ENCODE results near the gene NMRK2.

DNA sequence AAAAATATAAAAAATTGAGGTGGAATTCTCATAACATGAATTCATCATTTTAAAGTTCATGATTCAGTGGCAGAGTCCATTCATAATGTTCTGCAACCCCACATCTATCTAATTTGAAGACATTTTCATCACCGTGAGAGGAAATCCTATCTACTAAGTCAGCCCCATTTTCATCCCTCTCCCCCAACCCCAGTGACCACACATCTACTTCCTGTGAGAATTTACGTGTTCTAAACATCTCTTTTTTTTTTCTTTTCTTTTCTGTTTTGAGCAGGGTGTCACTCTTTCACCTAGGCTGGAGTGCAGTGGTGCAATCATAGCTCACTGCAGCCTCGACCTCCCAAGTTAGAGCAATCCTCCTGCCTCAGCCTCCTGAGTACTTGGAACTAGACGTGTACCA, 34.9 kb upstream of the NMRK2 start:
- TF ChIP-seq, protein P1, sequence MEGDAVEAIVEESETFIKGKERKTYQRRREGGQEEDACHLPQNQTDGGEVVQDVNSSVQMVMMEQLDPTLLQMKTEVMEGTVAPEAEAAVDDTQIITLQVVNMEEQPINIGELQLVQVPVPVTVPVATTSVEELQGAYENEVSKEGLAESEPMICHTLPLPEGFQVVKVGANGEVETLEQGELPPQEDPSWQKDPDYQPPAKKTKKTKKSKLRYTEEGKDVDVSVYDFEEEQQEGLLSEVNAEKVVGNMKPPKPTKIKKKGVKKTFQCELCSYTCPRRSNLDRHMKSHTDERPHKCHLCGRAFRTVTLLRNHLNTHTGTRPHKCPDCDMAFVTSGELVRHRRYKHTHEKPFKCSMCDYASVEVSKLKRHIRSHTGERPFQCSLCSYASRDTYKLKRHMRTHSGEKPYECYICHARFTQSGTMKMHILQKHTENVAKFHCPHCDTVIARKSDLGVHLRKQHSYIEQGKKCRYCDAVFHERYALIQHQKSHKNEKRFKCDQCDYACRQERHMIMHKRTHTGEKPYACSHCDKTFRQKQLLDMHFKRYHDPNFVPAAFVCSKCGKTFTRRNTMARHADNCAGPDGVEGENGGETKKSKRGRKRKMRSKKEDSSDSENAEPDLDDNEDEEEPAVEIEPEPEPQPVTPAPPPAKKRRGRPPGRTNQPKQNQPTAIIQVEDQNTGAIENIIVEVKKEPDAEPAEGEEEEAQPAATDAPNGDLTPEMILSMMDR (IDR thresholded peaks at IDR 0.05; ENCODE audit: insufficient read depth, low read depth, low read length): no peak
- no peak for TF ChIP-seq EZH2 (IDR thresholded peaks at IDR 0.05; ENCODE audit: insufficient read depth, low read length)

Measured in astrocyte (in vitro differentiated cells and primary cell).